Mesendoderm (in vitro differentiated cells): ENCODE measurements around the gene MAGEB1.

ENCODE experiments used
- DNase-seq: peaks from one replicate; pipeline ENCODE4 v3.0.0; 2013
- H2AK5ac ChIP-seq: 2 replicates; pipeline ENCODE4 v1.6.1; 2013; ENCODE audit warnings: low read length, inconsistent platforms
- H2BK120ac ChIP-seq: 2 replicates; pipeline ENCODE4 v1.6.1; 2013; ENCODE audit warnings: low read depth, mild to moderate bottlenecking, low read length, moderate library complexity, mixed read lengths
- H2BK15ac ChIP-seq: replicated peaks from 2 replicates; pipeline ENCODE4 v1.6.1; 2013; ENCODE audit warnings: low read depth, mild to moderate bottlenecking, moderate library complexity
- H2BK5ac ChIP-seq: 2 replicates; pipeline ENCODE4 v1.6.1; 2013; ENCODE audit warnings: low read length, inconsistent platforms
- H3K18ac ChIP-seq: 2 replicates; pipeline ENCODE4 v1.6.1; 2013; ENCODE audit warnings: mild to moderate bottlenecking, low read length, mixed read lengths
- H3K23ac ChIP-seq: one replicate; pipeline ENCODE4 v1.6.1; 2013; ENCODE audit warnings: low read length
- H3K27ac ChIP-seq: 2 replicates; pipeline ENCODE4 v1.5.1; 2013; ENCODE audit warnings: low read depth, mild to moderate bottlenecking, inconsistent platforms, low read length, moderate library complexity
- H3K27me3 ChIP-seq: 2 replicates; pipeline ENCODE4 v1.6.1; 2013; ENCODE audit warnings: low read length, control low read depth, mild to moderate bottlenecking, inconsistent platforms; ENCODE audit not compliant: insufficient read depth, poor library complexity
- H3K36me3 ChIP-seq: 2 replicates; pipeline ENCODE4 v1.6.1; 2013; ENCODE audit warnings: low read length, inconsistent platforms; ENCODE audit not compliant: control insufficient read depth, insufficient read depth
- H3K4ac ChIP-seq: one replicate; pipeline ENCODE4 v1.6.1; 2013; ENCODE audit warnings: low read depth, mild to moderate bottlenecking, low read length, moderate library complexity
- H3K4me1 ChIP-seq: 2 replicates; pipeline ENCODE4 v1.6.1; 2013; ENCODE audit warnings: low read depth, low read length, inconsistent platforms; ENCODE audit not compliant: control insufficient read depth
- H3K4me2 ChIP-seq: 2 replicates; pipeline ENCODE4 v1.6.1; 2013; ENCODE audit warnings: low read length
- H3K4me3 ChIP-seq: 2 replicates; pipeline ENCODE4 v1.5.1; 2013; ENCODE audit warnings: mild to moderate bottlenecking, low read length
- H3K56ac ChIP-seq: one replicate; pipeline ENCODE4 v1.6.1; 2013; ENCODE audit warnings: low read length
- H3K79me1 ChIP-seq: 2 replicates; pipeline ENCODE4 v1.6.1; 2013; ENCODE audit warnings: low read length, inconsistent platforms
- H3K79me2 ChIP-seq: 2 replicates; pipeline ENCODE4 v1.6.1; 2013; ENCODE audit warnings: mild to moderate bottlenecking, low read length; ENCODE audit not compliant: control insufficient read depth, insufficient read depth
- H3K9ac ChIP-seq: 2 replicates; pipeline ENCODE4 v1.6.1; 2013; ENCODE audit warnings: low read length, inconsistent platforms
- H4K5ac ChIP-seq: one replicate; pipeline ENCODE4 v1.6.1; 2013; ENCODE audit warnings: low read length
- H4K8ac ChIP-seq: one replicate; pipeline ENCODE4 v1.6.1; 2013; ENCODE audit warnings: low read depth, mild to moderate bottlenecking, control low read depth, low read length, moderate library complexity
- WGBS: extraction: QIAGEN DNeasy Blood & Tissue Kit; methylation state at CpG from one replicate; pipeline ENCODE4 v1.1.7; 2013; ENCODE audit warnings: low lambda C conversion rate, missing lambda C conversion rate; ENCODE audit not compliant: insufficient coverage; ENCODE audit errors: extremely low coverage; 5-methylcytosine and 5-hydroxymethylcytosine counted together

The MAGEB1 gene

DNA sequence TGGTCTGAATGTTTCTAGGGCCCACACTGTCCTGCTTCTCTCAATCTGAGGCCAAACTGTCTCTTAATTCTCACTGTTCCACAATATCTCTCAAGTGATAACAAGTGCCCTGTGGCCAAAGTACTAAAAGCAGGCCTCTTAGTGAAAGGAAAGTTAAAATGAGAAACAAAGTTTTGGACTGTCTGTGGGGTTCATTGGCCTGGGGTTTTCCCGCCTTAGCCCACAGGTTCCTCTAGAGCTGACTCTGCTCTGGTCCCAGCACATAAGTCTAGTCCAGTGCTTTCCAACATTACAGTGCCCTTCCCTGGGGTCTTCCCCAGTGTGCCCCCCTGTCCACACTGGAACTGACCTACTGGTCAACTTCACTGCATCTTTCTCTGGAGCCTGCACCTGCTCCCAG lies 6.3 kb downstream of the MAGEB1 start:
- WGBS: no CpG with 5 or more reads among the region's 1 CpG
- H2AK5ac ChIP-seq: no peak overlapping the region
- no peak overlapping the region for H3K56ac ChIP-seq
- no peaks in the 10 kb centered on the region for H3K4me1 ChIP-seq
- no peak for DNase-seq
- no peak overlapping the region for H3K23ac ChIP-seq
- H3K79me1 ChIP-seq: no peaks in the 10 kb centered on the region
- H2BK120ac ChIP-seq: no peak overlapping the region
- H3K27me3 ChIP-seq: no peaks in the 10 kb centered on the region
- H3K4me2 ChIP-seq: no peak overlapping the region
- no peaks in the 10 kb centered on the region for H3K36me3 ChIP-seq
- no peak overlapping the region for H3K27ac ChIP-seq
- no peak overlapping the region for H3K18ac ChIP-seq
- no peak overlapping the region for H2BK15ac ChIP-seq
- H2BK5ac ChIP-seq: no peak overlapping the region
- H4K8ac ChIP-seq: no peak overlapping the region
- no peak overlapping the region for H3K9ac ChIP-seq
- H3K4ac ChIP-seq: no peak overlapping the region
- H4K5ac ChIP-seq: no peak overlapping the region
- no peaks in the 10 kb centered on the region for H3K79me2 ChIP-seq
- no peak overlapping the region for H3K4me3 ChIP-seq

DNA sequence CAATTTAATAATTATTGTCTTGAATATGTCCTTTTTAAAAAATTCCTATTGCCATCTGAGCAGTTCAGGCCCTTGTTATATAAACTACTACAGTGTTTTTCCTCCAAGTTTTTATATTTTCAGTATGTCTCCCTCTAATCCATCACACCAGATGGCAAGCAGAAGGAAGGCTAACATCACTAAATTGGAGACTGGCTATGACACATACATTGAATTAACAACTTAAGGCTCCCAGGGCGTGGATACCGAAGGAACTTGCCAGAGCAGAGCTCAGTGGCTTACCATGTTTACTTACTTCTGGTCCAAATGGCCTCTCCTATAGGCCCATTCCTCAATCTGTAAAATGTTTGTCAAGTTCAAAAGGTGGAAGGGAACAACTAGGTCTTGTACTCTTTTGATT lies 13.0 kb downstream of the MAGEB1 start:
- no peaks in the 10 kb centered on the region for H3K36me3 ChIP-seq
- no peak for DNase-seq
- no peak overlapping the region for H4K8ac ChIP-seq
- no peak overlapping the region for H3K9ac ChIP-seq
- no peak overlapping the region for H3K27ac ChIP-seq
- no peak overlapping the region for H3K4ac ChIP-seq
- WGBS: no CpG with 5 or more reads among the region's 2 CpGs
- H2BK5ac ChIP-seq: no peak overlapping the region
- no peak overlapping the region for H3K4me3 ChIP-seq
- no peak overlapping the region for H3K4me2 ChIP-seq
- no peak overlapping the region for H2BK120ac ChIP-seq
- H3K79me2 ChIP-seq: no peaks in the 10 kb centered on the region
- H2BK15ac ChIP-seq: no peak overlapping the region
- H3K18ac ChIP-seq: no peak overlapping the region
- H3K27me3 ChIP-seq: no peaks in the 10 kb centered on the region
- no peak overlapping the region for H3K56ac ChIP-seq
- H2AK5ac ChIP-seq: no peak overlapping the region
- no peaks in the 10 kb centered on the region for H3K4me1 ChIP-seq
- no peaks in the 10 kb centered on the region for H3K79me1 ChIP-seq
- H4K5ac ChIP-seq: no peak overlapping the region
- no peak overlapping the region for H3K23ac ChIP-seq

DNA sequence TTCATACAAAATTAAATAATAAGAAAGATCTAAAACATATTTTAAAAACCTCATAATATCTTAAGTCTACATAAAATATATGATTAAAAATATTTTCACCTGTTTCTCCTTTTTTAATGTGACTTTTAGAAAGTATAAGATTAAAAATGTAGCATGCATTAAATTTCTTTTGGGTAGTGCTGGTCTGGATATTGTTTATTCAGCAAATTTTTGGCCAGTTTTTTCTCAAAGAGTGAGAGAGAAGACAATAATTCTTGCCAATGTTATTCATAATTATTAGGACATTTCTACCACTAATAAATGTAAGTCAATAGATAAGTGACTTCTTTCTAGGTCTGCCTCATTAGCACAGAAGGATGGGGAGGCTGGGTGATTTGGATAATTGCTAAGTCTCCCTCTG lies 14.1 kb downstream of the MAGEB1 start:
- H2BK15ac ChIP-seq: no peak overlapping the region
- no peak overlapping the region for H2BK5ac ChIP-seq
- no peak overlapping the region for H3K18ac ChIP-seq
- H3K4me2 ChIP-seq: no peak overlapping the region
- no peaks in the 10 kb centered on the region for H3K79me2 ChIP-seq
- H2BK120ac ChIP-seq: no peak overlapping the region
- H3K36me3 ChIP-seq: no peaks in the 10 kb centered on the region
- no peak for DNase-seq
- no peak overlapping the region for H4K8ac ChIP-seq
- no peaks in the 10 kb centered on the region for H3K27me3 ChIP-seq
- H3K4me3 ChIP-seq: no peak overlapping the region
- no peaks in the 10 kb centered on the region for H3K79me1 ChIP-seq
- H3K23ac ChIP-seq: no peak overlapping the region
- no peak overlapping the region for H3K4ac ChIP-seq
- no peaks in the 10 kb centered on the region for H3K4me1 ChIP-seq
- no peak overlapping the region for H3K9ac ChIP-seq
- no peak overlapping the region for H3K56ac ChIP-seq
- H3K27ac ChIP-seq: no peak overlapping the region
- H2AK5ac ChIP-seq: no peak overlapping the region
- no peak overlapping the region for H4K5ac ChIP-seq

DNA sequence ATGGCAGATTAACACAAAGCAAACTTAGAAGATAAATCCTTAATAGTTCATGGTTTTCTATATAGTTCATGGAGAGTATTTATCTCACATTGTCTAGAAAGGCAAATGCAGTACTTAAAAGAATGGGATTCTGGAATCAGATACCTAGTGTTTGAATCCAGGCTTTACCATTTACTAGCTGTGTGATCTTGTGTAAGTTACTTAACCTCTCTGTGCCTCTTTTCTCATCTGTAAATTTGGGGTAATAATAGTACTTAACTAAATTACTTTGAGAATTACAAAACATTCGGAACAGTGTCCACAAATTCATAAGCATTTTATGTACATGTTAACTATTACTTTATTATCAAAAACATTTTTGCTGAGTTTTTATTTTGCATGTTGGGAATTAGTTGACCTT lies 15.8 kb downstream of the MAGEB1 start:
- Histone ChIP-seq H3K79me2 (no peaks in the 10 kb centered on the region), H3K23ac (no peak overlapping the region), H3K9ac (no peak overlapping the region), H2BK5ac (no peak overlapping the region), H4K5ac (no peak overlapping the region), H3K27me3 (no peaks in the 10 kb centered on the region), H3K56ac (no peak overlapping the region), H2BK120ac (no peak overlapping the region), H4K8ac (no peak overlapping the region), H2BK15ac (no peak overlapping the region), H3K27ac (no peak overlapping the region), H3K4me3 (no peak overlapping the region), H3K4ac (no peak overlapping the region), H3K4me1 (no peaks in the 10 kb centered on the region), H3K18ac (no peak overlapping the region), H2AK5ac (no peak overlapping the region), H3K4me2 (no peak overlapping the region), H3K36me3 (no peaks in the 10 kb centered on the region), H3K79me1 (no peaks in the 10 kb centered on the region)
- no peak for DNase-seq
- WGBS: no CpG with 5 or more reads among the region's 1 CpG

DNA sequence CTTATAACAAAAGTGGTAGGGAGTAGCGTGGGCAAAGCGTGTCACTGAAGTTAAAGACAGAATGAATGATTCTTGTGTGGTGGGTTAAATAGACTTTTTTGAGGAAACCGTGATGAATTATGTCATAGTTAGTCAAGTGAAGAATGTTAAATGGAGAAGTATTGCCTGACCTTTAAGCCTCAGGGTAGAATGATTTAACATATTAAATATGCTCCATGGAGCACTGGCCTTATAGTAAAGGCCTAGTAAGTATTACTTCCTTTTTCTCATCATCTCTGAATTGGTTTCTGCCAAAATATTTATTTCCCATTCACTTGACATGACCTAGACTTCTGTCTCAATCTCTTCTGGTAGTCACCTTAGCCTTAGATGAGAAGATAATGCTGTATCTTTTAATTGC lies 23.7 kb downstream of the MAGEB1 start:
- no peak overlapping the region for H3K18ac ChIP-seq
- H3K79me1 ChIP-seq: no peaks in the 10 kb centered on the region
- no peak overlapping the region for H3K4me2 ChIP-seq
- no peaks in the 10 kb centered on the region for H3K4me1 ChIP-seq
- no peak overlapping the region for H2BK120ac ChIP-seq
- H3K79me2 ChIP-seq: no peaks in the 10 kb centered on the region
- H3K4ac ChIP-seq: no peak overlapping the region
- H4K5ac ChIP-seq: no peak overlapping the region
- H3K4me3 ChIP-seq: no peak overlapping the region
- no peaks in the 10 kb centered on the region for H3K36me3 ChIP-seq
- no peak overlapping the region for H3K27ac ChIP-seq
- DNase-seq: no peak
- no peak overlapping the region for H3K23ac ChIP-seq
- no peak overlapping the region for H3K56ac ChIP-seq
- no peak overlapping the region for H3K9ac ChIP-seq
- no CpG with 5 or more reads among the region's 3 CpGs for WGBS
- no peak overlapping the region for H2BK15ac ChIP-seq
- H4K8ac ChIP-seq: no peak overlapping the region
- no peak overlapping the region for H2AK5ac ChIP-seq
- H3K27me3 ChIP-seq: no peaks in the 10 kb centered on the region
- no peak overlapping the region for H2BK5ac ChIP-seq

DNA sequence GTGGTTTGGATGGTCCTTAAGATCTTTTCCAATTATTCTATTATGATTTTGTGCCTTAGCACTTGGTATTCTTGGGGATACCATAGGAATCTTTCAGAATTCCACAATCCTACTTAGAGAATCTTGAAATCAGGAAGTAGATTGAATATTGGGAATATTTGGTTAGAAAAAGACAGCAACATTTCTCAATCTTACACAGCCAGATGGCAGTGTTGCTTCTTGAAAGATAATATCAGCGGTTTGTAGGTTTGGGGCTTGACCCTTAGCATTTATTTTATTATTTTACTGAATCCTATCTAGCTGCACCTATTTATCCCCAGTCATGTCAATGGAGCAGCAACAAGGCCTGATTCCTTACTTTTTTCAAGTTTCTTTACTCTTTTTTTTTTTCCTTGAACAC lies 28.6 kb downstream of the MAGEB1 start:
- no peak overlapping the region for H3K18ac ChIP-seq
- H3K79me2 ChIP-seq: no peaks in the 10 kb centered on the region
- H3K4me1 ChIP-seq: no peaks in the 10 kb centered on the region
- no peak overlapping the region for H3K4me2 ChIP-seq
- H3K4ac ChIP-seq: no peak overlapping the region
- no peak overlapping the region for H2BK5ac ChIP-seq
- no peak overlapping the region for H3K56ac ChIP-seq
- H3K79me1 ChIP-seq: no peaks in the 10 kb centered on the region
- H2BK120ac ChIP-seq: no peak overlapping the region
- H3K4me3 ChIP-seq: no peak overlapping the region
- H3K9ac ChIP-seq: no peak overlapping the region
- no peak overlapping the region for H2AK5ac ChIP-seq
- H4K8ac ChIP-seq: no peak overlapping the region
- H3K27me3 ChIP-seq: no peaks in the 10 kb centered on the region
- H2BK15ac ChIP-seq: no peak overlapping the region
- no peak overlapping the region for H4K5ac ChIP-seq
- peak; percentile 16 for DNase-seq
- no CpG with 5 or more reads among the region's 1 CpG for WGBS
- H3K23ac ChIP-seq: no peak overlapping the region
- H3K36me3 ChIP-seq: no peaks in the 10 kb centered on the region
- no peak overlapping the region for H3K27ac ChIP-seq
